C4-2B (cell line): ENCODE measurements around the gene USH2A.

ENCODE experiments used
- H3K27ac ChIP-seq: fragments of 450-650 bp; 2 replicates; pipeline ENCODE4 v1.5.1; 2017
- CTCF ChIP-seq: fragments of 450-650 bp; conservative IDR thresholded peaks from 2 replicates; pipeline ENCODE4 v1.5.1; 2017; ENCODE audit warnings: mild to moderate bottlenecking
- ZFX ChIP-seq: fragments of 450-650 bp; IDR thresholded peaks from 2 replicates; pipeline ENCODE4 v1.6.1; 2017

Gene USH2A

DNA sequence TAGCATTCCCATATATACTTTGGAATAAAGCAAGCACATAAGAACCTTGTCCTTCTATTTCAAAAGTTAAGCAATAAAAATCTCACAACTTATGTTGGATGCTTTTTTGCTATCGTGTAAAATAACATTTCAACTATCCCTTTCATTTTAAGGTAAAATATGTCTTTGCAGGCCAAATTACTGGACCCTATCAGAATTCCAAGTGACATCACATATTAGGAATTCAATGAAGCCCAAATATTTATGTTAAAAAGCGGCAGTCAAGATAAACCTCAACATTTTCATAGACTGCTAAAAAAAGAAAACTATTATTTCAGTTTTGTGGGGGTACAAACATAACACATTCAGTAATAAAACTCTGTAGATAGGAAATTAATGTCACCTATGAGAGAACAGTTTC, 604.1 kb downstream of the USH2A start:
- TF ChIP-seq ZFX (no peak), CTCF (no peak)
- H3K27ac ChIP-seq, result no peak overlapping the region

- TF ChIP-seq ZFX, result no peak
Measured at GRCh38 chr1:215807911-215808436, 615.3 kb downstream of the USH2A start.

GRCh38 chr1:215807218-215807617, 616.0 kb downstream of the USH2A start:
- H3K27ac ChIP-seq, result no peak overlapping the region
- no peak for TF ChIP-seq ZFX
- no peak for TF ChIP-seq CTCF

More at GRCh38 chr1:215807911-215808436, 615.3 kb downstream of the USH2A start:
- no peak overlapping the region for H3K27ac ChIP-seq

GRCh38 chr1:215797859-215798258, 625.4 kb downstream of the USH2A start:
- H3K27ac ChIP-seq, result no peak overlapping the region
- TF ChIP-seq ZFX, result no peak
- no peak for TF ChIP-seq CTCF

- no peak overlapping the region for H3K27ac ChIP-seq
- TF ChIP-seq CTCF, result no peak
- TF ChIP-seq ZFX, result no peak
Measured at GRCh38 chr1:215794156-215794555, 629.1 kb downstream of the USH2A start.

DNA sequence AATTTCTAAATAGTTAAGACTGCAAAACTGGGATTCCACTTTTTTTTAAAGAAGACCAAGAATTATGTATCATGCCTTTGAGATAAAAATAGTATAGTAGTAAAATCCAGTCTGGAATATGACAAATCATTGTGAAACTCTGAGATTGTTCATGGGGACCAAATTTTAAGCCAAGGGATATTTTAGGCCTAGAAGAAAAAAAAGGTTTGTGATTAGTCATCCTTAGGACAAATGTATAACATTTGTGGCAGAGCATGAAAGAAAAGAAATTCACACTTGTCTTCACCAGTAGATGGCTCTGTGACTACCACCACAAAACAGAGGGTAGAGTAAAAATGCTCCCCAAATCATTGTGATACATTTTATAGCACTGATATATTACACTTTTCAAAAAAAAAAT, 630.1 kb downstream of the USH2A start:
- TF ChIP-seq CTCF (peak; percentile 61), ZFX (no peak)
- H3K27ac ChIP-seq, result no peak overlapping the region

DNA sequence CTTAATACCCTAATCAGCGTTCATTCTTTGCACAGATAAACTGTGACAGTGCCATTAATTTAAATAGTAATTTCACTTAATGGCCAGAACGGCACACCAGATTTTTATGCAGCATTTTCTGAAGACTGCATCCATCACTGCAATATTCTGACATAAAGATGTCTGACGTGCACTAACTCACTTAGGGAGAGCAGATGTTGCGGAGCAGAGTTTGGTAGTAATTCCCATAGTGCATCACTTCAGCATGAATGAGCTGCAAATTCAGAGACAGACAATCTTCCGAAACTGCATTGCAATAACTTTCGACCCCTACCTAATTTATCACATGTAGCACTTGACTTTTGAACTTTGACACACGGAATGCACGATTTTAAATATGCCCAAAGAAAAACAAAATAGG, 630.8 kb downstream of the USH2A start:
- TF ChIP-seq ZFX (no peak), CTCF (no peak)
- H3K27ac ChIP-seq, result no peak overlapping the region

GRCh38 chr1:215789981-215790380, 633.3 kb downstream of the USH2A start:
- TF ChIP-seq CTCF (no peak), ZFX (no peak)
- no peak overlapping the region for H3K27ac ChIP-seq
